ENCODE results near the gene EHHADH.

Gene EHHADH

GRCh38 chr3:185144784-185145183, 109.1 kb downstream of the EHHADH start:
- DNase-seq (ENCODE audit: low read depth), result no peak

Measured in amniotic epithelial cell (primary cell).